GM19238 (cell line): ENCODE data around the gene VSX1.

Experiments used
- DNase-seq: peaks from one replicate; pipeline ENCODE4 v3.0.0; 2011; ENCODE audit warnings: low spot score; ENCODE audit not compliant: insufficient read length

VSX1 gene

DNA sequence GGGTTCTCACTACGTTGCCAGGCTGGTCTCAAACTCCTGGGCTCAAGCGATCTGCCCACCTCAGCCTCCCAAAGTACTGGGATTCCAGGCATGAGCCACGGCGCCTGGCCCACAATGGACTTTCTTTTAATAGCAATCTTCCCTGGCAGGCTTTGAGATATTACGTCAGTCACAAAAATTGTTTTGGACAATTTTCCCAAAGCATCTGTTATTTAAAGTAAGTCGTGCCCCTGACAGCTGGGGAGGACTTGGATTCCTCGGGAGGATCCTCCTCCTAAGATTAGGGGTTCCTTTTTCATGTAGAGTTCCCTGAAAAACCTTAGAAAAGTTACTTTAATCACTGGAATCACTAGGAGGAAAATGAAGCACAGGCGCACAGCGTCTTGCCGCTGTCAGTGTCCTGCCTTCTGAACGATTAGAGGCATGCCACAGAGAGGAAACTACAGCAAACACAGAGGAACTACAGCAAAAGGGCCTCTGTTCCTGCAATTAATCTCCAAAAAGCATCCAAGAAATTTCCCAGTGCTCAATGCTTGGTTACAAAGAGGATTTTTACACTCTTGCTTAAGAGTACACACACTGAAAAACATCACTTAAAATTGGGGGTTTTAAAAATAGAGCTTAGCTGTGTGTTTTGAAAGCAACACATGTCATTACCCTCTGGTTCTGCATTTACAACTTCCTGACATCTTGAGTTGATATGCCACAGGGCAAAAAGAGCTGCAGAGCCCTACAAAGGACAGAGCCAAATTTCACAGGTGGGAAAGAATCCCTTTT is 28.5 kb downstream of the VSX1 start:
- no peak for DNase-seq

GRCh38 chr20:25052255-25053194 is 29.4 kb downstream of the VSX1 start:
- no peak for DNase-seq

- DNase-seq = no peak
These were observed 30.4 kb downstream of the VSX1 start for GRCh38 chr20:25051386-25052155.

GRCh38 chr20:25050501-25051350 is 31.2 kb downstream of the VSX1 start:
- no peak for DNase-seq

DNA sequence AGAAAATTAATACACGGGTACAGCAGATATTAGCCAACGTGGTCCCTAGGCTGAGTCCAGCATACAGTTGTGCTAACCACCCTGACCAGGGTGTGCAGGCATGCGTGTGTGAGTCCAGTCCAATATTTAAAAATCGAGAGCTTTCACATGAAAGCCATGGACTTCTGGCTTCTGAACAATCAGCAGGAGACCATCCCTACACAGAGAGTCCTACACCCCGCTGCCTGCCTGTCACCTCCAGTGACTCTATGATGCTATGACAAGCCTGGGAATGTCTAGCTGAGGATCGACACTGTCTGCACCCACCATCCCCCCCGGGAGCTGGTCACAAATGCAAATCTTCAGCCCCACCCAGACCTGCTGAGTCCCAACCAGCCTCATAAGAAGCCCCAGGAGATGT is 31.9 kb downstream of the VSX1 start:
- no peak for DNase-seq

DNA sequence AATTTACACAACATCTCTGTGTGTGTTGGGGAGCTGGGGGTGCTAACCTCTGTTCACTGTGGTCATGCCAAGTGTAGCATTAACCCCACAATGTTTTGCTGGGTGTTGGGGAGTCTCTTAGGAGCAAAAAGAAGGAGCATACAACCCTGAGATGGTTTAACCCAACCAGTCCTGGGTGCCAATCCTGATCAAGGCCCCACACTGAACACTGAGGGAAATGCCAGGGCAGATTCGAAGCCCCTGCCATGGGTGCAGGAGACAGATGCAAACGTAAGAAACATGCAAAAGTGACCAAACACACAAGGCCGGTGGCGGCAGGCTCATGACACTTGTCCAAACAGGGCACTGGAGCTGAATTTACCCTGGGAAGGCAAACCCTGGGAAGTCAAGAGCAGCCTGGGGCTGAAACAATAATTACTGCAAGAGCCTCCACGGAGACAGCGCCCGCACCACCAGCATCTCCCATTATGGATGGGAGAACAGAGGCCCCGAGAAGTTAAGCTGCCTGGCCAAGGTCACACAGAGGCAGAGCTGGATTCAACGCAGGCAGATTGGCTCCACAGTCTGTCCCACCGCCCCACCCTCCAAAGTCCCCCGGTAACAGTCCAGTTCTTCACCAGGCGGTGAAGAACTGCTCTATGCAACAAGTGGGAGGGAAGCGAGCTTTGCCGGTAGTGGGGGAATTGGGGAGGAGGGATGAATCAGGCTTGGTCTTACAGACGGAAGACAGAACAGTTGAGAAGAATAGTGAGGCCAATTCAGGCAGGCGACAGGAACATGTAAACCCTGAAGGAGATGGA is 32.5 kb downstream of the VSX1 start:
- DNase-seq = no peak

DNA sequence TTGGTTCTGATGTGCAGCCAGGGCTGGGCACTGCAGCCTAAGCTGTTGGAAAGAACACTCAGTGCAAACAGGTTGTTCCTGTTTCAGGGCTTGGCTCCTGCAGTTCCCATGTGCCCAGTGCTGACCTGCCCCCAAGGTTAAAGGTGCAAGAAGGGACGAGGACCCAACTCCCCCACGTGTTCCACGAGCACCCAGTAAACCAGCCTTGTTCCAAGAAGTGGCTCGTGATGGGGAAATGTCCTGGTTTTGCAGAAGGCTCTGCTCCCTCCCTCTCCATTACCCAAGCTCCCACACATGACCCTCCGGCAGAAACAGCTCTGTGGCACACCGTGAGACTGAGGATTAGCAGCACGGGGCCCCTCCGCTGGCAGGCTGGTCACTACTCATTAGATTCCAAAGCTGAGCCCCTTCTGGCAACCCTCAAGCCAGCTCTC is 33.4 kb downstream of the VSX1 start:
- DNase-seq = no peak

DNA sequence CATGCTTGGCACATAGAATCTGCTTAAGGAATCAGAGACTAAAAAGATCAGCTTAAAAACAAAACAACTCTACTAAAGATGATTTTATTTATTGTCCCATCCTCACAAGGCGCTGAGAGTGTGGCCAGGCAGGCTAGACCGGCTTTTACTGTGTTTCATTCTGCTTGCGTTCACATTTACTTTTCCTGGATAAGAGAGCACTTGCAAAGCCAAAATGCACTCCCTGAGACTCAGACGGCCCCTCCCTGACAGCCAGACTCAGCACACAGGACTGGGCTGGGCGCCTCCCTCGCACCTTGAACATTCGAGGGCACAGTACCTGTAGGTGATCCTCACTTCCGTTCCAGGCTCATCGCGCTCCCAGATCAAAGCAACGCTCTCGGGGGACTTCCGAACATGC is 34.2 kb downstream of the VSX1 start:
- DNase-seq = no peak

GRCh38 chr20:25046736-25047666 is 34.9 kb downstream of the VSX1 start:
- no peak for DNase-seq

DNA sequence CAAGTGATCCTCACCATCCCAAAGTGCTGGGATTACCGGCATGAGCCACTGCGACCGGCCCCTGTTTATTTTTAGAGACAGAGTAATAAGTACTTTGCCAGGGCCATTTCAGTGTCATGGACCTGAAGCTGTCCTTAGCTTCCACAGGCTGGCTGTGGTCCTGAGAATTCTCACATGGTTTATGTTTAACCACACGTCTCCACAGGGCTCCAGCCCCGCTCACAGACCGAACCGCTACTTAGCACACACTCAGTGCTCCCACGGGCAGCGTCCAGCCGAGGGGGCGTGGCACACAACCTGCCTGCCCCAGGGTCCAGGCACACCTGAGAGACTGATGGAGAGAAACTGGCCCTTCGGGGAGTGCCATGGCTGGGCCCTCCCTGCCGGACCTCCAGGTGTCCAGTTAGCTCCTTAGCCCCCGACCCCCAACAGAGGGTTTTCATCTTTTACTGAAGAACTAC is 35.7 kb downstream of the VSX1 start:
- DNase-seq = no peak

- no peak for DNase-seq
These were observed 36.6 kb downstream of the VSX1 start for GRCh38 chr20:25045343-25045712.

- no peak for DNase-seq
These were observed 37.1 kb downstream of the VSX1 start for GRCh38 chr20:25044660-25045342.

DNA sequence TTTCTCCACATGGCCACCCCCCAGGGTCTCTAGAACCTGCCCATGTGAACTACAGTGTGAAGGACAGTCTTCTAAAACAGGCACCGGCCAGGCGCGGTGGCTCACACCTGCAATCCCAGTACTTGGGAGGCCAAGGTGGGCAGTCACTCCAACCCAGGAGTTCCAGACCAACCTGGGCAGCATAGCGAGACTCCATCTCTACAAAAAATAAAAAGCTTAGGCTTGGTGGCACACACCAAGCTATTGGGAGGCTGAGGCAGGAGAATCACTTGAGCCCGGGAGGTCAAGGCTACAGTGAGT is 37.7 kb downstream of the VSX1 start:
- DNase-seq = no peak

DNA sequence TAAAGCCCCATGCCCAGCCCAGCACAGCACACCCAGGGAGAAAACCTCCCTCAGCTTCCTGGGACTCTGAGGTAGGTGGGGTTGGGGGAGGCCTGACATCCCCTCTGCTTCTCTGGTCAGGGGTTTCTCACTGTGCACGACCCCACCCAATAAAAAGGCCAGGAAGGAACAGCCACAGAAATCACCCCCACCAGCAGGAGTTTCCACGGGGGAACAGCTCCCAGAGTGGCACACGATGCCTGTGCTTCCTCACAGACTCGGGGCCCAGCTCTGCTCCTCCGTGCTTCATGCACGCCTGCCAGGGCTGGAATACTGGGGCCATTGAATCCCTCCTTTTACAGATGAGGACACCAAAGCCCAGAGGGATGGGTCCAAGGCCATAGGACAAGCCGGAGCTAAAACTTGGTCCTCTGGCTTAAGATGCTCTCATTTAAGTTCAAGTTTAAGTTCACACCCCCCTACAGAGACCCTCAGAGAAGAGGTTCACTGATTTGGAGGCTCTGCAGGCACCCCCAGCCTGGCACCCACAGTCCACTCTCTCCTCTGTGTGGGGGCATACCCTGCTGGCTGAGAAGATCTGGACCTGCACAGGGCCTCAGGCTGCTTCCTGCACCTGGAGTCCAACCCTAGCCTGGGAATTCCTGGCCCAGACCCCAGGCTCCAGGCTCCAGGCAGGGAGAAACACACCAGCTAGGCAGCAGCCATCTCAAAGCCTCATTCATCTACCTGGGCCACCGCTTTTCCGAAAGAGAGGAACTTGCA is 38.3 kb downstream of the VSX1 start:
- DNase-seq = no peak

DNA sequence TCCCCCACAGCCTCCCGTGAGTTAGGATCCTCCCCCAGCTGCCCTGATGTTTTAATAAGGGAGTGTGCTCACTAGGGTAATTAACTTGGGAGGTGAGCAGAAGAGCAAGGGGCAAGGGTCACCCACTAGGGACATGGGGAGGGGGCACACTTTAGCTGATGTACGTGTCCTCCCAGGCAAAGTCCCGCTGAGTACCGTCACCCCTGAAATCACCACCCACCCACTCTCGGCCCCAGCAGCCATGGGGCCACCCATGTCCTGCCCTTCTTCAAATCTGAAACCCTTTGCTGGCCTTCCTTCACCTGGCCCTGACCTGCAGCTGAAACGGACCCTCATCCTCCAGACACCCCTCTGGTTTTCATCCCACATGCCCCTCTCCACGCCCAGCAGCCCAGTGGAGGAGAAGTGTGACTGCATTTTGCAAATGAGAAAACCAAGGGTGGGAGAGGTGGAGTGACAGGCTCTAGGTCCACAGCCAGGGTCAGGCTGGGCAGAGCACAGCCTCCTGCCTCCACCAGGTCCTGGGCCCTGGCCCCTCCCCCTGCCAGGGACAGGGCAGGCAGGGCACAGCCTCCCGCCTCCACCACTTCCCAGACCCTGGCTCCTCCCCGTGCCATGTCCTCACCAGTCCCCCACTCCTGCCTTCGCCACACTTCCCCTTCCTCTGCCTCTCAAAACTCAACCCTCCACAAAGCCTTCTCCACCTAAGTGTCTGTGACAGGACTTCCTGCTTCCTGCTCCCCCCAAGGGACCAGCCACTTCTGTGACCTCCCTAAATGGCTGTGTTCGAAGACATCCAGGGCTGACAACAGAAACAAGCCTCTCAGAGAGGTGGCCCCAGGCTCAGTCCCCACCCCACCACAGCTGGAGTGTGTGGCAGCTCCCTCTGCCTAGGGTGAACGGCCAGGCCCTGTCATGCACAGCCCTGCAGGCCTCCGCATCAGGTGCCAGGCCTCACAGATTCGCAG is 39.1 kb downstream of the VSX1 start:
- peak; percentile 84 for DNase-seq

DNA sequence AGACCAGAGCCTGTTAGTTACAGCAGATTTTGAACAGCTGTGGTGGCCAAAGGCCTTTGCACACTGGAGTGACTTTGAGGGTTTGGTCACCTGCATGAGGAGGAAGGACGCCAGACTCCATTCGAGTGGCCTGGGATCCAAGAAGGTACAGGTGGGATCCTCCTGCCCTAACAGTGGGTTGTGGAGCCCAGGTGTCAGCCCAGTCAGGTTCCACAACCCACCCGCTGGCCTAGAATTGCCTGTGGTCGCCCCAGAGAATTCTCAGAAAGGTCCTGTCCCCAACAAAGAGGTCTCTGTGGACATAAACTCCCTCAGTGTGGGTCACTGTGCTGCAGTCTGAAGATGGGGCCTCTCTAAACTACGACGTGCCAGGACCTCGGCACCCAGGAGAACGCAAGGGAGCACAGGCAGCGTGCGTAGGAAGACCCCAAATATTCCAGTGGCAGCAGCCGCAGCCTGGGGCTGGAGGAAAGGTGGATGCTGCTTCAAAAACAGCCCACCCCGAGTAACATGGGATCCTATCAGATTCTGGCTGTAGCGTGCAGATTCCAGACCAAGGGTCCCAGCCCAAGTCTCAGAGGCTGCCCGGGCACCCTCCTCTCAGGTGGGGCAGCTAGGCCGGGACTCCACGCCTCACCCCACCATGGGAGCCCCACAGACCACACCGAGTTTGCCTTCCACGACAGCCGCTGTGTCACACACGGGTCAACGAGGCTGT is 40.0 kb downstream of the VSX1 start:
- no peak for DNase-seq
